GM19238 (cell line): ENCODE measurements around the gene SDK1.

Experiments used
- DNase-seq: peaks from one replicate; pipeline ENCODE4 v3.0.0; 2011; ENCODE audit warnings: low spot score; ENCODE audit not compliant: insufficient read length

The SDK1 gene

DNA sequence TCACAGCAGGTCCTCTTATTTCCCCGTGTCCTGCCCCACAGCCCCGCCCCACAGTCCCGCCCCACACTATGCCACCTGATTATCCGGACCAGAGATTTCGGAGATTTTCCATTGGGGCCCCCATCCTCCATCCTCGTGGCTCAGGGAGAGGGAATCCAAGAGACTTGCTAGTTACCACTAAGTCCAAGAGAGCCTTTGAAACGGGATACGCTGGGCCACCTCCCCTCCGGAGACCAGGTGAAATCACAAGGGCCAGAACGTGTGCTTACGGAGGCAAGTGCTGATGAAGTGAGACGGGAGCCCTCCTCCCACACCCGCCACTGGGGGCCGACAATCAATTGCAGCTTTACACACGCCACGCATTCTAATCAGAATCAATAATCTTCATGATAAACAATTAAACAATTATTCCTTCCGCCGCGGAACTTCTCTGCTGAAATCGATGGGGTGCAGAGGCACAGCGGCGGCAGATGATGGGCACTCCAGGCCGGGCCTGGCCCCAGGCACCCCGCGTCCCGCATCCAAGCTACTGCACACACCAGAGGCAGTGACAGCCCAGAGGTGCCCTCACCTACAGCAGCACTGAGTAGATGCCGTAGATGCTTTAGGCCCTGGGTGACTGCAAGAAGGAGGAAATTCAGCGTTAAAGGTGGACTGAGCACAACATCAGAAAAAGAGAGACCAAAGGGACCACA is 847.0 kb downstream of the SDK1 start:
- DNase-seq = no peak

GRCh38 chr7:4149236-4149635 is 848.2 kb downstream of the SDK1 start:
- DNase-seq = no peak

GRCh38 chr7:4149645-4150044 is 848.6 kb downstream of the SDK1 start:
- DNase-seq = no peak

DNA sequence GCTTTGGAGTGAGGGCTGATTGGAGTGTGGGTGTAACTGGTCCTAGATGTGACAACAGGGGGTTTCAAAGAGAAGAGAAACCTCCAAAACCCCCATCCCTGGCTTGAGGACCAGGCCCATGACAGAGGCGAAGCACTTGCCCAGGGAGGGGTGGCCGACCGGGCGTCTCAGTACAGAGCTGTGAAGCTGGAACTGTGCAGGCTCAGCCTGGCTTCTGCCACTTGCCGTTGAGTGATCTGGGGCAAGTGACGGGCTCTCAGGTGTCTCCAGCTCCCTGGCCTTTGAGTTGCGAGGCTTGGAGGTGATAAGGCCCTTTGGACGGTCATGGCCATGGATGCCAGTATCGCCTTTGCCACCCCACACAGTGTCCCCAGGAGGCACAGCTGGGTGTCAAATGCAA is 849.7 kb downstream of the SDK1 start:
- DNase-seq = no peak

GRCh38 chr7:4151524-4151923 is 850.5 kb downstream of the SDK1 start:
- no peak for DNase-seq

DNA sequence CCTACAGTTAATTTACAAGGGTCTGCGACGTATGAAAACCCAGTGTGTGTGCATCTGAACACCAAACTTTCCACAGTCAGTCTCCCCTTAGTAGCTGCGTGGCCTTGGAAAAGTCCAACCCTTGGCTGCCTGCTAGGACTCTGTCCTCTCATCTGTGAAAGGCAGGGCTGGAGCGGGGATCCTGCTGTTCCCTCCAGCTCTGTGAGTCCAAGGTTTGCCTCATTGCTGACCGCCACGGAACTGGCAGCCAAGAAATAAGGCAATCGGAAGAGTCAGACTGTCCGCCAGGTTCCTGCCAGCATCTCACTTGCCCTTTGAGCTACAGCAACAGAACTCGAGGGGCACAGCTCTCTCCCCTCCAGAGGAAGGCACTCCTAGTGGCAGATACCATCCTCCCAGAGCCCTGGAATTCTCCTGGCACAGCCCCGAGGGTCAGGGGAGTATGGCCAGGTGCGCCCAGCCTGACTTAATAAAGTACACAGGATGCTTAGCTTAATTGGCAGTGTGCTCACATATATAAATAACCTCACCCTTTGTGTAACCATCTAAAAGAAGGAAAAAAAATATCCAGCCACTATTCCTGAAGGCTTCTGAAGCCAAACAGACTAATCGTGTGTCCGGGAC is 851.0 kb downstream of the SDK1 start:
- DNase-seq = no peak

GRCh38 chr7:4154882-4155535 is 854.0 kb downstream of the SDK1 start:
- no peak for DNase-seq

DNA sequence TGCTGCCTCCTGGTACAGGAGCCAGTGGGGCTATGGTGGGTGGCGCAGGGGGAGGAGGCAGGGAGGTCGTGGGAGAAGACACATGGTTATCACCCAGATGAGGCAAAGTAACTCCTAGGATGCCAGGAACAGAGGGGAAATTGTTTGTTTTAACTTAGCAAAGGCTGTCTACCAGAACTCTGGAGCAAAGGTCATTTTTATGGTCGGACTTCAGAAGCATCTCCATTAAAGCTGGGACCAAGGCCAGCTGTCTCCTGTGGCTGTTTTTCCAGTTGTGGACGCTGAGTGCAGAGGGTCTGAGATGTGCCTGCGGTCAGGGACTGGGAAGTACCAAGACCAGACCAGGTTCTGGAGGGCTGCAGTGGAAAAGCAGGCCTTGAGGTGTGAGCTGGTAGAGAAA is 855.1 kb downstream of the SDK1 start:
- no peak for DNase-seq

DNA sequence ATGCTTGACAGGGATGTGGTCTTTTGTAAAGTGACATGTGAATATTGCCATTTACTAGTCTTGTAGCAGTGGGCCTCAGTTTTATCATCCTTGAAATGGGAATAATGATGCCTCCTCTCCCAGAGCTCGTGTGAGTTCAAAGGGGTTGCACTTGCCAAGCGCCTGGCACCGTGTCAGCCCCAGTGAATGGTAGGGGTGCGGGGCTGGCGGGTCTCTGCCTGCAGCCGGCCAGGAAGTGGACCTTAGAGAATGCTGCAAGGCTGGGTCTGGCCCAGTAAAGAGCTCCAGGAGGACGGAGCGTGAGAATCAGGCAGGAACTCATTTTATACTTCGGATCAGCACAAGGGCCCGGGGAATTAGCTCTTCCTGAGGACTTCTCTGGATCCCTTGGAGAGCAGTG is 856.6 kb downstream of the SDK1 start:
- no peak for DNase-seq

DNA sequence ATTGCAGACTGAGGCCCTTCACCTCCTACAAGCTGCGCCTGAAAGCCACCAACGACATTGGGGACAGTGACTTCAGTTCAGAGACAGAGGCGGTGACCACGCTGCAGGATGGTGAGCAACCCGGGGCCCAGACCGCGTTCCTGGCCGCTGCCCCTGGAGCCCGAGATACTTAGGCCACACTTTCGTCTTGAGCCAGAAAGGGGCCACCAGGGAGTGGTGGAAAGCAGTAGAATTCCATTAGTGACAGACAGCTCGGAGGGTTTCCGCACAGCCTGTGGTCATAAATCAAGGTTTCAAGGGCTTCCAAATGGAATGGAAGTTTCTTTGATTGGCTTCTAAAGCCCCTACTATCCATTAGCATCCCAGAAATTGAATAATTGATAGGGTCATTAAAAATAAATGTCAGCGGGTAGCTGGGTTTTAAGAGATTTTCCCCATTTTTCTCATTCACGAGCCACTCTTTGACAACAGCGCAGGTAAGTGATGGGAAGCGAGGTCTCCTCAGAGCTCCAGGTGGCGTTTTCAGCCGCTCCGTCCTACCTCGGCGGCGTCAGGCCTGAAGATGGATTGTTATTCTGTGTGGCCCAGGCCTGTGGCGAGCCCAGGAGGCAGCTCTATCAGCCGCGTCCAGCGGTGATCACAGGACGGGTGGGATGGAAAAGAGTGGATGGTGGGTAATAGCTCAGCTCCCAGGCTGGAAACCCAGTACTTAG is 857.5 kb downstream of the SDK1 start:
- DNase-seq = no peak

- DNase-seq = no peak
These were observed 858.1 kb downstream of the SDK1 start for GRCh38 chr7:4159154-4159501.

DNA sequence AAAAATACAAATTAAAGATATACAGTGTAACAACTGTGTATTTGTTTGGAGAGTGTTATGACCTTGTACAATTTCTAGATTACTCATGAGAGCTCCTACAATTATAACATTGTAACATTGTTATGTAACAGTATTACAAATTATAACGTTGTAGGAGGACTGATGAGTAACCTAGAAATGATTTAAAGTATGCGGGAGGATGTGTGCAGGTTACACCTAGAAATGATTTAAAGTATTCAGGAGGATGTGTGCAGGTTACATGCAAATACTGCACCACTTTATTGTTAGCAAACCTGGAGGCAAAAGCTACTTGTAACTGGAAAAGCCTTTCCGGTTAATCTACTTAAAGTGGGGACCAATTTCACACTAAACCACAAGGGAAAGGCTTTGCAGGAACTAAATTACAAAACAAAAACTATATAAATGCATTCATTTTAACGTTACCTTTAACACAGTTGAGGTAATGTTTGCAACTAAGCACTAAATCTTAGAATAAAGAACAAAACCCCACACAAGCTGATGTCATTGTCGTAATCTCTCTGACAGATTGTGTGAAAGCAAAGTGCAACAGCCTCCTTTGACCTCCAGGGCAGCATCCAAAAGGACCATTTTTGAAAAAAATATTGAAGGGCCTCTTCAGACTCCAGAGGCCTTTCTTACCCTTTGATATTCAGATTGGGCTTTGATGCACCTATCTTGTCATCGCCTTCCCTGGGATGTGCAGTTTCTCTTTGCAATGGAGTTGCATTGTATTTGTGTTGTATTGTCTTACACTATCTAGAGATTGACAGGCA is 858.9 kb downstream of the SDK1 start:
- DNase-seq = no peak

DNA sequence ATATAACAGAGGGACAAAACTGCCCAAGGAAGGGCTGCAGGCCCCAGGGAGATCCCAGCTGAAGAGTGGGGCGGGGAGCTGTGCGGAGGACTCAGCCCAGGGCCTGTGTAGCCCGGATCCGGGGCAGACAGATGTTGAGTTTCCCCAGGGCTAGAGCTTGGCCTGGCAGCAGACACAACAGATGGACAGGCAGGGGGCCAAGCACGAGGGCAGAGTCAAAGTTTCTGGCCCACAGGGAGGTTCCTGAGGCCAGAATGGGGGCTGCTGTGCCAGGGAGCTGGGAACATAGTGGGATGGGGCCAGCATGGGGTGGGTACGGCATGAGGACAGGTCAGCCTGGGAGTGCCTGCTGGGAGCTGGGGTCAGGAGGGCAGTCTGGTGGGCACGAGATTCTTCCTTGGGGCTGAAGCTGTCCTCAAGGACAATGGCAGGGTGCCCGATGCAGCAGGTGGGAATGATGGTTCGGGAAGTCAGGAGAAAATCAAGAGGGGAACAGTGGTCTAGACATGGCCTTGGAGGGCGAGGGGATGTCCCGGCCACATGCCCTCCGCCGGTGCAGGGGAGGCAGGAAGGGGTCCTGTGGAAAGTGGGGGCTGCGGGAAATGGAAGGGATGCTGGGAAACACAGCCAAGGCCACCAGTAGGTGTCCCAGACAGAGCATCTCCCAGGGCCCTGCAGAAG is 862.0 kb downstream of the SDK1 start:
- no peak for DNase-seq

DNA sequence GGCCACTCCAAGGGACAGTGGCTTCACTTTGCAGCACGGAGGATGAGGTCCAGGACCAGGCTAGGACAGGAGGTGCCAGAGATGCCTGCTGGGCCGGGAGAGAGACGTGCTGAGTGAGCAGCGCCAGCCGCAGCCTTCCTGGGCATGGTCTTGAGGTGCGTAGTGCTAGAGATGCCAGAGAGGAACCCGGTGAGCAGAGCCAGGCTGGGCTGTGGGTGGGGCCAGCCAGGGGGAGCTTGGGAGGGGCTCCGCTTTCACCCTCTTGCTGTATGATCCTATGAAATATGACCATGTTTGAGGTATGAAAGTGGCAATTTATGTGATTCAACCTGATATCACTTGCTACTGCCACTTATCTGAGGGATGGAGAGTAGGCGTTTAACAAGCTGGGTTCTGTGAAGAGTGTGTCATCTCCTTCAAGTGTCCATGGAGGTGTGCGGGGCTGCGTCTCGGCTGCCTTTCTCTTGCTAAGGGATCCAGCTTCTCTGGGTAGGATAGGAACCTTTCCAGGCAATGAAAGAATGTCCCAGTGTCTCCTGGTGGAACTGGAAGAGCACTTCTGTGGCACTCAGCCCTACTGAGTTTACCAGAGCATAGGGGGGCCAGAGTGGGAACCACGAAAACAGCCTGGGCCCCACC is 862.6 kb downstream of the SDK1 start:
- DNase-seq = no peak

DNA sequence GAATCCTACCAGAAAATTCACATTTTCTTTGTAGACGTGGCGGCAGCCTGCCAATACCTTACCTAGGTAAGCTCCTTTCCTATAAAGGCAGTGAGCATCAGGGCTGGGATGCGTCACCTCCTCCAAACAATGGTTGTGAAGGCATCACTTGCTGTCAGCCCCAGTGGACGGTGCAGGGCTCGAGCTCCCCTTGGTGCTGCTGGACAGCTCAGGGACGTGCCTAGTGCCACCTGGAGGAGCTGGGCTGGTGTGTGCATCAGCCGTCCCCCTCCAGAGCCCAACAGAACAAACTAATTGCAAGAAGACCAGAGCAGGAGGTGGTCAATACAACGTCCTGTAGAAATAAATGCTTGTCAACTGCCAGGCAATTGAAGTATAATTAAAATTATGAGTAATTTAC is 863.5 kb downstream of the SDK1 start:
- DNase-seq = no peak

DNA sequence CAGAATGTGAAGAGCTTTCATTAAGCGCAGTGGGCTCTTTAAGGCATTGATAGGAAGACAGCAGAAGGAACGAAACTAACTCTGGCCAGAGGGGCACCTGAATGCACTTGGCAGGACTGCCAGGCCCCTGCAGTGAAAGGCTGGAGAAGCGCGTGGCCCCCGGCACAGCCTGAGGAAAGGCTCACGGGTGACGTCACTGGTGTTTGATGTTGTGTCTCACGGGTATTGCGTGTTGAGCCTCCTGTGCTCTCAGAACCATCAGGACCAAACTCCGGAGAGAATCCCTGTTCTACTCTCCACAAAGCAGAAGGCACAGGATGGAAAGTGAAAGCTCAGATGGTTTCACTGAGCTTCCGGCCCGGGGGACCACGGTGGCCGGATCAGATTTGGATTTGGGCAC is 865.3 kb downstream of the SDK1 start:
- DNase-seq = no peak

GRCh38 chr7:4166807-4167206 is 865.8 kb downstream of the SDK1 start:
- DNase-seq = no peak

DNA sequence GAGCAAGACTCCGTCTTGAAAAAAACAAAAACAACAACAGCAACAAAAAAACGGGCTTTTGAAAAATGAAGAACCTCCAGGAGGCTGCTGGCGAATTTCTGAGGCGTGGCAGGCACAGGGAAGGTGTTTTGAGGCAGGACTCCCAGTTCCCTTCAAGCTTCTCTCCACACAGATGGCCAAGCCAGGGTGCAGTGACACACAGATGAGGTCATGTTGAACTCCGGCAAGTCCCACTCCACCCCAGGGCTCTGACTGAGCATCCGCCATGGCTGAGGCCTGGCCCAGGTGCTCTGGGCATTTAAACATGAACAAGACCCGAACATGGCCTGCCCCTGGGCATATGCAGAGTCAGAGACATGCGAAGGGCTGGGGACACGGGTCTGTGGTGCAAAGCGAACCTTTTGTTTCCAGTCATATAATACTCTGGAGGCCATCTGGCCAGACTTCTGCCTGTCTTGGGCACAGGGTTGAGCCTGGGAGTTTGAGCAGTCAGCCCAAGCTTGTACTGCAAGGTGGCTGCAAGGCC is 866.4 kb downstream of the SDK1 start:
- DNase-seq = no peak

DNA sequence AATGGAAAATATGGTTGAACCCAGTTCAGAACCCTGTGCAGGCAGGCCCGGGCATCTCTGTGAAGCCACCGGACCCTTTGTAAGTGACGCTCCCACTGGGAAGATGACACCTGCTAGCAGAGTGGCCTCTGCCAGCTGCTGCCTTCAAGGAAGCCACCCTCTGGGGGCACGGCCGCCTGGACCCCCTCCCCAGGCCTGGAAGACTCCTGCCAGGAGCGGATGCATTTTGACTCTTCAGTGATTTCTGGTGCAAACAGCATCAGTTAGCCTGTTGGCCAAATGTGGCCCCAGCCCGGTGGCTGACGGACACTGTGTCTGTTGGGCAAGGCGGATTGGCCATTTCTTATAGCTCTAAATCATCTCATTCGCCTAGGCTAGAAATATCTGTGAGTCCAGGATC is 867.0 kb downstream of the SDK1 start:
- no peak for DNase-seq

DNA sequence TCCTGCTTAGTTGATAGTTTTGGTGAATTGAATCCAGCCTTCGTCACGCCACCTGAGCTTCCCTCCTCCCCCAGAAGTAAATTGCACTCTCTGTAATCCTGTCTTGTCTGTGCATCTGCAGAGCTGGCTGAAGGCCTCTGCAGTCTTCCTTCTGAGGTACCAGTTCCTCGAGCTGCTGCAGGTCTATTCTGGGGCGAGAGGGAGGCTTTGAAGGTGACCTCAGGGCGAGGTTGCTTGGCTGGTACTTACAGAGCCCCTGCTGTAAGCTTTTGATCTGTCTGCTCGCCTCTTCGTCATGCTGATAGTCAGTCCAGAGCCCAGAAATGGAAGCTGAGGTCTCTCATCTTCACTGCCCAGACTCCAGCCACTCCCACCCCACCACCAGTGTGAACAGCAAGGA is 867.5 kb downstream of the SDK1 start:
- DNase-seq = no peak
